Chondrocyte (in vitro differentiated cells): ENCODE results near the gene CPB2. TPM values are rescaled to one million over a fixed set of nuclear protein-coding genes. Genes with fewer than 3 reads are reported as not detected.

ENCODE experiments used
- DNase-seq: peaks from one replicate; pipeline ENCODE4 v3.0.0; 2021; ENCODE audit warnings: mixed read lengths, low spot score
- H3K27ac Mint-ChIP-seq: one replicate; pipeline ENCODE4 v1.8.0; 2021; ENCODE audit warnings: mild to moderate bottlenecking, moderate library complexity, mixed read lengths; ENCODE audit not compliant: unreplicated experiment
- H3K27me3 Mint-ChIP-seq: 2 replicates; pipeline ENCODE4 v1.8.0; 2021; ENCODE audit warnings: low read depth, mixed read lengths
- H3K36me3 Mint-ChIP-seq: 2 replicates; pipeline ENCODE4 v1.8.0; 2021; ENCODE audit warnings: low read depth, mixed read lengths
- H3K4me1 Mint-ChIP-seq: 2 replicates; pipeline ENCODE4 v1.8.0; 2021; ENCODE audit warnings: low read depth, mild to moderate bottlenecking, mixed read lengths
- H3K4me3 Mint-ChIP-seq: one replicate; pipeline ENCODE4 v1.8.0; 2021; ENCODE audit warnings: mild to moderate bottlenecking, moderate library complexity, mixed read lengths; ENCODE audit not compliant: unreplicated experiment
- H3K9me3 Mint-ChIP-seq: 2 replicates; pipeline ENCODE4 v1.8.0; 2021; ENCODE audit warnings: low read depth, mixed read lengths
- total RNA-seq: library from RNA; stranded (reverse); gene quantifications from 3 replicates; pipeline ENCODE4 v1.2.1, GENCODE V29; 2021
- TF ChIP-seq, protein P1 (sequence below): fragments of 200-600 bp; sonication (generic); IDR thresholded peaks from 2 replicates; pipeline ENCODE4 v1.5.0; 2021; ENCODE audit warnings: antibody characterized with exemption, mild to moderate bottlenecking, moderate library complexity

CPB2 gene
- total RNA-seq, 1 donor from 2014 or later, result not detected

DNA sequence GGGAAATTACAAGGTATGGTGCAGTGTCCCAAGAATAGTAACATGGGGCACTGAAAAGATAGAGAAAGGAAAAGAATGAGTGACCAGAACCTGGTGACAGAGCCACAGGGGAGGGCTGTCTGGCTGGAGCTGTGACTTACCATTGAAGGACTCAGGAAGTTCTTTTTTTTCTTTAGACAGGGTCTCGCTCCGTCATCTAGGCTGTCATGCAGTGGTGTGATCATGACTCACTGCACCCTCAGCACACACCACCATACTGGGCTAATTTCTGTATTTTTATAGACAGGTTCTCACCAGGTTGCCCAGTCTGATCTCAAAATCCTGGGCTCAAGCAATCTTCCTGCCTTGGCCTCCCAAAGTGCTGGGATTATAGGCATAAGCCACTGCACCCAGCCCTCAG lies 8.8 kb upstream of the CPB2 start:
- TF ChIP-seq, protein P1, sequence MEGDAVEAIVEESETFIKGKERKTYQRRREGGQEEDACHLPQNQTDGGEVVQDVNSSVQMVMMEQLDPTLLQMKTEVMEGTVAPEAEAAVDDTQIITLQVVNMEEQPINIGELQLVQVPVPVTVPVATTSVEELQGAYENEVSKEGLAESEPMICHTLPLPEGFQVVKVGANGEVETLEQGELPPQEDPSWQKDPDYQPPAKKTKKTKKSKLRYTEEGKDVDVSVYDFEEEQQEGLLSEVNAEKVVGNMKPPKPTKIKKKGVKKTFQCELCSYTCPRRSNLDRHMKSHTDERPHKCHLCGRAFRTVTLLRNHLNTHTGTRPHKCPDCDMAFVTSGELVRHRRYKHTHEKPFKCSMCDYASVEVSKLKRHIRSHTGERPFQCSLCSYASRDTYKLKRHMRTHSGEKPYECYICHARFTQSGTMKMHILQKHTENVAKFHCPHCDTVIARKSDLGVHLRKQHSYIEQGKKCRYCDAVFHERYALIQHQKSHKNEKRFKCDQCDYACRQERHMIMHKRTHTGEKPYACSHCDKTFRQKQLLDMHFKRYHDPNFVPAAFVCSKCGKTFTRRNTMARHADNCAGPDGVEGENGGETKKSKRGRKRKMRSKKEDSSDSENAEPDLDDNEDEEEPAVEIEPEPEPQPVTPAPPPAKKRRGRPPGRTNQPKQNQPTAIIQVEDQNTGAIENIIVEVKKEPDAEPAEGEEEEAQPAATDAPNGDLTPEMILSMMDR, result no peak
- Mint-ChIP-seq H3K4me1 (peaks cover 6% of the 10 kb centered on the region), H3K27me3 (no peaks in the 10 kb centered on the region), H3K9me3 (no peaks in the 10 kb centered on the region), H3K27ac (peak overlapping the region; percentile 66), H3K4me3 (no peak overlapping the region), H3K36me3 (no peaks in the 10 kb centered on the region)
- DNase-seq, result no peak

DNA sequence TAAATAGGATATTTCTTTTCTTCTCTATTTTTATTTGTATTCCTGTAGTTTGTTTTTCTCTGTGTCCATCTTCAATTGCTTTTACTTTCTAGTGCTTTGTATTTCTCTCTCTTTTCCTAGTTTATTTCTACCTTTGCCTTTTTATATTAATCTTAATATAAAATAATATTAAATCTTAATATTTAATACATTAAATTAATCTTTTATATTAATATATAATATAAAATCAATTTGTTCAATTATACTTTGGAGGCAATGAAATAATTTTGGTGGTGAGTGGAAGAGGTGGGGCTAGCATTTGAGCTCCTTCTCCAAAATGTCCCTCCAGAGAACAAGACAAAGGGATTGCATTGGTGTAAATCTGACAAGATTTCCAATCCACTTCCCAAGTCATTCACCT lies 6.3 kb upstream of the CPB2 start:
- no peak overlapping the region for H3K27ac Mint-ChIP-seq
- DNase-seq, result no peak
- H3K9me3 Mint-ChIP-seq, result no peaks in the 10 kb centered on the region
- no peaks in the 10 kb centered on the region for H3K36me3 Mint-ChIP-seq
- peaks cover 2% of the 10 kb centered on the region for H3K27me3 Mint-ChIP-seq
- H3K4me3 Mint-ChIP-seq, result no peak overlapping the region
- H3K4me1 Mint-ChIP-seq, result peaks cover 6% of the 10 kb centered on the region
- TF ChIP-seq, protein P1, result no peak

DNA sequence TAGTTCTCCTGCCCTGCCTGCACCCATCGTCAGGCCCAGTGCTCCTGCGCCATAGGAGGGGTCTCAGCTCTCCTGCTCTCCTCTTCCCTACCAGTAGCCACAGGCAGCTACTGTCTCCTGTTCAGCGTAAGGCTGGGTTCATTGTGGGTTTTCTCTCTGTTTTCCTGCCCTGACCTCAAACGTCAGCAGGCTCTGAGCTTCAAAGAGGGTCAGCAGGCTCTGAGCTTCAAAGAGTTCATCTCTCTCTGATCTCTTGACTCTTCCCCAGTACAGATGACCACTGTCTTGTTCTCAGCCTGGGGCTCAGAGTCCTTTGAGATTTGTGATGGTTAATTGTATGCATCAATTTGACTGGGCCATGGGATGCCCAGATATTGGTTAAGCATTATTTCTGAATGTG lies 4.6 kb upstream of the CPB2 start:
- Mint-ChIP-seq H3K27me3 (peaks cover 2% of the 10 kb centered on the region), H3K36me3 (no peaks in the 10 kb centered on the region), H3K27ac (no peak overlapping the region), H3K4me3 (no peak overlapping the region), H3K9me3 (no peaks in the 10 kb centered on the region), H3K4me1 (peaks cover 6% of the 10 kb centered on the region)
- DNase-seq, result no peak
- TF ChIP-seq, protein P1, result no peak

DNA sequence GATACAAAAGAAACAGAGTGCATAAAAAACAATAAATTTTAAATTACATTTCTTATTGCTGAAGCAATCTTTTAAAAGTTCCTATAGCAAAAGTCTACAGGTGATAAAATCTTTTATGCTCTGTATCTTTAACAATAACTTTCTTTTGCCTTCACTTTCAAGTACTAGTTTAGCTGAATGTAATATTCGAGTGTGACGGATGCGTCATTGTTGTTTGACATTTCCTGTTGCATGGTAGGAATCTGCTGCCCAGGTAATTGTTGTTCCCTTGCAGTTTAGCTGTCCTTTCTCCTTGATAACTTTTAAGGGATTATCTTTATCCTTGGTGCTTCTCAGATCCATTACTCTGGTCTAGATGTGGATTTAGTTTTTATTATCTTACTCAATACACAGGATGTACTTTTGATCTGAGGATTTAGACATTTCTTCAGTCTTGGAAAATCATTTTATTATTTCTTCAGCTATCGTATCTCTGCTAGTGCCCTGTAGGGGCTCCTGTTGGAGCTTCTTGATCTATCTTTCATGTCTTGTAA lies 2.1 kb upstream of the CPB2 start:
- Mint-ChIP-seq H3K4me3 (no peak overlapping the region), H3K9me3 (no peaks in the 10 kb centered on the region), H3K4me1 (no peaks in the 10 kb centered on the region), H3K27me3 (peaks cover 2% of the 10 kb centered on the region), H3K27ac (no peak overlapping the region), H3K36me3 (no peaks in the 10 kb centered on the region)
- TF ChIP-seq, protein P1, result no peak
- DNase-seq, result no peak

DNA sequence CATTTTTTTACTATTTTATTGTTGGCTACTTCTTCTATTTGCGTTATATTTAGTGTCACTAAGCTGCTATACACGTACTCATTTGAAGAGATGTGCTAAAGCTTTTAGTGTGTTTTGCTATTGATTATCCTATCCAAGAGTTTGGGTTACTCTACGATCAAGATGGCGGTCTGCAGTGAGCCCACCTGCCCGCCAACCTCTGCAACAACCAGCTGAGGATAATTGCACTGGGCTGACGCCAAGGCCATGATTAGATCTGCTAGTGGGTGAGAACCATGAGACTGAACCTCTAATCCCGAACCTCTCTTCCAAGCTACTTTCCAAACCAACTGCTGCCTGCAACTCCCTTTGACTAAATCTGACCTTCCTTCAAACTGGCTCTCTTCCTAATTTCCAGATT lies 1.8 kb downstream of the CPB2 start:
- TF ChIP-seq, protein P1, result no peak
- Mint-ChIP-seq H3K27me3 (peaks cover 2% of the 10 kb centered on the region), H3K9me3 (no peaks in the 10 kb centered on the region), H3K4me1 (peaks cover 9% of the 10 kb centered on the region), H3K27ac (no peak overlapping the region), H3K4me3 (no peak overlapping the region), H3K36me3 (no peaks in the 10 kb centered on the region)
- no peak for DNase-seq
